ENCODE results near the gene KAT2B. TPM values are rescaled to one million over a fixed set of nuclear protein-coding genes. Genes with fewer than 3 reads are reported as not detected.

Gene KAT2B
- polyA plus RNA-seq (2013, experiment 1 of 2), result 6.0 TPM
- polyA plus RNA-seq (2013, experiment 2 of 2), result 5.4 TPM

DNA sequence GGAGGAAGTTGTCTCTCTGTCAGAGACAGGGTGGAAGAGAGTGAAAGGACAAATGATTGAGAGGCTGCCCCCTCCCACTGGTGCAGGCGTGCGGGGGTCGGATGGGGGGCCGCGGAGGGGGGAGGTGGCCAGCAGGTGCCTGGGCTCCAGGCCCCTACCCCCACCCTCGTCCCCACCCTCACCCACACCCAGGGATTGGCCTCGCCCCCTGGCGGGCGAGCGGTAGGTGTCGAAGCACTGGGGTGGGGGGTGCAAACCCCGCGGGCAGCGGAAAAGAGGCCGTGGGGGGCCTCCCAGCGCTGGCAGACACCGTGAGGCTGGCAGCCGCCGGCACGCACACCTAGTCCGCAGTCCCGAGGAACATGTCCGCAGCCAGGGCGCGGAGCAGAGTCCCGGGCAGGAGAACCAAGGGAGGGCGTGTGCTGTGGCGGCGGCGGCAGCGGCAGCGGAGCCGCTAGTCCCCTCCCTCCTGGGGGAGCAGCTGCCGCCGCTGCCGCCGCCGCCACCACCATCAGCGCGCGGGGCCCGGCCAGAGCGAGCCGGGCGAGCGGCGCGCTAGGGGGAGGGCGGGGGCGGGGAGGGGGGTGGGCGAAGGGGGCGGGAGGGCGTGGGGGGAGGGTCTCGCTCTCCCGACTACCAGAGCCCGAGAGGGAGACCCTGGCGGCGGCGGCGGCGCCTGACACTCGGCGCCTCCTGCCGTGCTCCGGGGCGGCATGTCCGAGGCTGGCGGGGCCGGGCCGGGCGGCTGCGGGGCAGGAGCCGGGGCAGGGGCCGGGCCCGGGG is at the start of gene KAT2B:
Gene KAT2B (plus strand): TSS at position 682 of the 783 bp plus-strand sequence. CDS start 32 bp downstream, at position 714.
- H3K23ac ChIP-seq (ENCODE audit: low read length in 2 of 2), result peak within 1 kb of the TSS in 1 of 2 experiments; percentile 23
- H3K18ac ChIP-seq (ENCODE audit: low read depth in 1 of 2, low read length in 2 of 2), result peak within 1 kb of the TSS; percentile 82 to 94
- DNase-seq, result peak; percentile 82
- peak within 1 kb of the TSS; percentile 80 for H2AFZ ChIP-seq (ENCODE audit: low read depth, low read length)
- peak within 1 kb of the TSS; percentile 64 for H2BK120ac ChIP-seq (ENCODE audit: low read depth, low read length)
- no peaks in the 10 kb centered on the region for H3K27me3 ChIP-seq (ENCODE audit: control insufficient read depth in 1 of 2, insufficient read depth in 1 of 2, low read length in 2 of 2)
- no peak within 1 kb of the TSS for H3K14ac ChIP-seq (ENCODE audit: low read length in 2 of 2)
- H3K27ac ChIP-seq (ENCODE audit: low read length, poor library complexity, severe bottlenecking), result peak within 1 kb of the TSS; percentile 62
- peak within 1 kb of the TSS; percentile 90 for H3K4me3 ChIP-seq (ENCODE audit: insufficient read depth in 1 of 2, low read depth in 1 of 2, low read length in 2 of 2)
- H2BK5ac ChIP-seq (ENCODE audit: low read depth, low read length, poor library complexity, severe bottlenecking), result peak within 1 kb of the TSS; percentile 74
- peak within 1 kb of the TSS; percentile 99 for H3K4me2 ChIP-seq (ENCODE audit: low read length, poor library complexity, severe bottlenecking)
- H4K91ac ChIP-seq (ENCODE audit: low read length), result peak within 1 kb of the TSS; percentile 94
- H3K4ac ChIP-seq (ENCODE audit: low read depth in 1 of 2, low read length in 2 of 2), result peak within 1 kb of the TSS; percentile 47 to 61
- H2BK12ac ChIP-seq (ENCODE audit: low read length in 2 of 2), result peak within 1 kb of the TSS in 1 of 2 experiments; percentile 93
- H4K8ac ChIP-seq (ENCODE audit: low read length), result peak within 1 kb of the TSS; percentile 60
- H3K9ac ChIP-seq (ENCODE audit: low read length), result peak within 1 kb of the TSS; percentile 80
- no peaks in the 10 kb centered on the region for H3K36me3 ChIP-seq (ENCODE audit: control insufficient read depth in 1 of 2, insufficient read depth in 2 of 2, low read depth in 1 of 2, low read length in 2 of 2)
- WGBS, result 3% methylated on average over 12 of the region's 75 CpGs
- H2AK5ac ChIP-seq (ENCODE audit: low read length, severe bottlenecking), result no peak within 1 kb of the TSS
- H2BK15ac ChIP-seq (ENCODE audit: low read depth, poor library complexity, severe bottlenecking), result peak within 1 kb of the TSS; percentile 80
- H3K4me1 ChIP-seq (ENCODE audit: control insufficient read depth, insufficient read depth, low read depth, low read length), result peaks cover 10% of the 10 kb centered on the region
- H3K9me3 ChIP-seq (ENCODE audit: control insufficient read depth, low read length), result no peaks in the 10 kb centered on the region
- peaks cover 15% of the 10 kb centered on the region for H3K79me1 ChIP-seq (replicated peaks; ENCODE audit: low read length, poor library complexity, severe bottlenecking)

- no peaks in the 10 kb centered on the region for H3K27me3 ChIP-seq (ENCODE audit: control insufficient read depth in 1 of 2, insufficient read depth in 1 of 2, low read length in 2 of 2)
- H3K23ac ChIP-seq (ENCODE audit: low read length in 2 of 2), result no peak overlapping the region
- H3K27ac ChIP-seq (ENCODE audit: low read length, poor library complexity, severe bottlenecking), result no peak overlapping the region
- H3K79me1 ChIP-seq (replicated peaks; ENCODE audit: low read length, poor library complexity, severe bottlenecking), result no peaks in the 10 kb centered on the region
- 79% methylated on average over 2 of the region's 2 CpGs for WGBS
- H3K4me3 ChIP-seq (ENCODE audit: insufficient read depth in 1 of 2, low read depth in 1 of 2, low read length in 2 of 2), result no peak overlapping the region
- no peak overlapping the region for H3K14ac ChIP-seq (ENCODE audit: low read length in 2 of 2)
- no peak overlapping the region for H3K18ac ChIP-seq (ENCODE audit: low read depth in 1 of 2, low read length in 2 of 2)
- H4K91ac ChIP-seq (ENCODE audit: low read length), result no peak overlapping the region
- DNase-seq, result no peak
- no peak overlapping the region for H2BK15ac ChIP-seq (ENCODE audit: low read depth, poor library complexity, severe bottlenecking)
- H2BK5ac ChIP-seq (ENCODE audit: low read depth, low read length, poor library complexity, severe bottlenecking), result no peak overlapping the region
- H2BK120ac ChIP-seq (ENCODE audit: low read depth, low read length), result no peak overlapping the region
- H2BK12ac ChIP-seq (ENCODE audit: low read length in 2 of 2), result no peak overlapping the region
- H3K4ac ChIP-seq (ENCODE audit: low read depth in 1 of 2, low read length in 2 of 2), result no peak overlapping the region
- H3K36me3 ChIP-seq (ENCODE audit: control insufficient read depth in 1 of 2, insufficient read depth in 2 of 2, low read depth in 1 of 2, low read length in 2 of 2), result no peaks in the 10 kb centered on the region
- H4K8ac ChIP-seq (ENCODE audit: low read length), result no peak overlapping the region
- no peaks in the 10 kb centered on the region for H3K4me1 ChIP-seq (ENCODE audit: control insufficient read depth, insufficient read depth, low read depth, low read length)
- no peak overlapping the region for H2AK5ac ChIP-seq (ENCODE audit: low read length, severe bottlenecking)
- H3K9me3 ChIP-seq (ENCODE audit: control insufficient read depth, low read length), result no peaks in the 10 kb centered on the region
- H2AFZ ChIP-seq (ENCODE audit: low read depth, low read length), result no peak overlapping the region
- no peak overlapping the region for H3K9ac ChIP-seq (ENCODE audit: low read length)
- no peak overlapping the region for H3K4me2 ChIP-seq (ENCODE audit: low read length, poor library complexity, severe bottlenecking)
Observed at GRCh38 chr3:19994796-19995195, 45.5 kb upstream of the KAT2B start.

DNA sequence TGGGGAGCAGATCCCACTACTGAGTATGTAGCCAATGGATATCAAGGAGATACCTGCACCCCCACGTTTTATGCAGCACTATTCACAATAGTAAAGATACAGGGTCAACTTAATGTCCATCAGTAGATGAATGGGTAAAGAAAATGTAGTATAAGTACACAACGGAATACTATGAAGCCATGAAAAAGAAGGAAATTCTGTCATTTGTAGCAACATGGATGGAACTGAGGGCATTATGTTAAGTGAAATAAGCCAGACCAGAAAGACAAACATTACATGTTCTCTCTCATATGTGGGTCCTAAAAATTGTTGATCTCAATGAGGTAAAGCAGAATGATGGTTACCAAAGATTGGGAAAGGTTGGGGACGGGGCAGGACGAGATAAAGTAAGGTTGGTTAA is 42.7 kb upstream of the KAT2B start:
- Histone ChIP-seq H3K14ac (ENCODE audit: low read length in 2 of 2) (no peak overlapping the region), H2BK120ac (ENCODE audit: low read depth, low read length) (no peak overlapping the region), H2AK5ac (ENCODE audit: low read length, severe bottlenecking) (no peak overlapping the region), H3K4me1 (ENCODE audit: control insufficient read depth, insufficient read depth, low read depth, low read length) (no peaks in the 10 kb centered on the region), H3K4me3 (ENCODE audit: insufficient read depth in 1 of 2, low read depth in 1 of 2, low read length in 2 of 2) (no peak overlapping the region), H3K27ac (ENCODE audit: low read length, poor library complexity, severe bottlenecking) (no peak overlapping the region), H3K79me1 (replicated peaks; ENCODE audit: low read length, poor library complexity, severe bottlenecking) (no peaks in the 10 kb centered on the region), H2AFZ (ENCODE audit: low read depth, low read length) (no peak overlapping the region), H4K8ac (ENCODE audit: low read length) (no peak overlapping the region), H3K27me3 (ENCODE audit: control insufficient read depth in 1 of 2, insufficient read depth in 1 of 2, low read length in 2 of 2) (no peaks in the 10 kb centered on the region), H3K18ac (ENCODE audit: low read depth in 1 of 2, low read length in 2 of 2) (no peak overlapping the region), H2BK12ac (ENCODE audit: low read length in 2 of 2) (no peak overlapping the region), H4K91ac (ENCODE audit: low read length) (no peak overlapping the region), H2BK15ac (ENCODE audit: low read depth, poor library complexity, severe bottlenecking) (no peak overlapping the region), H2BK5ac (ENCODE audit: low read depth, low read length, poor library complexity, severe bottlenecking) (no peak overlapping the region), H3K4me2 (ENCODE audit: low read length, poor library complexity, severe bottlenecking) (no peak overlapping the region), H3K36me3 (ENCODE audit: control insufficient read depth in 1 of 2, insufficient read depth in 2 of 2, low read depth in 1 of 2, low read length in 2 of 2) (no peaks in the 10 kb centered on the region), H3K9ac (ENCODE audit: low read length) (no peak overlapping the region), H3K23ac (ENCODE audit: low read length in 2 of 2) (no peak overlapping the region), H3K9me3 (ENCODE audit: control insufficient read depth, low read length) (no peaks in the 10 kb centered on the region), H3K4ac (ENCODE audit: low read depth in 1 of 2, low read length in 2 of 2) (no peak overlapping the region)
- WGBS, result 96% methylated on average over 3 of the region's 4 CpGs
- no peak for DNase-seq

- no peaks in the 10 kb centered on the region for H3K27me3 ChIP-seq (ENCODE audit: control insufficient read depth in 1 of 2, insufficient read depth in 1 of 2, low read length in 2 of 2)
- no peak overlapping the region for H3K4me3 ChIP-seq (ENCODE audit: insufficient read depth in 1 of 2, low read depth in 1 of 2, low read length in 2 of 2)
- H3K23ac ChIP-seq (ENCODE audit: low read length in 2 of 2), result no peak overlapping the region
- no peak overlapping the region for H2BK15ac ChIP-seq (ENCODE audit: low read depth, poor library complexity, severe bottlenecking)
- H2BK5ac ChIP-seq (ENCODE audit: low read depth, low read length, poor library complexity, severe bottlenecking), result no peak overlapping the region
- H2BK12ac ChIP-seq (ENCODE audit: low read length in 2 of 2), result no peak overlapping the region
- H3K4me2 ChIP-seq (ENCODE audit: low read length, poor library complexity, severe bottlenecking), result no peak overlapping the region
- no peak for DNase-seq
- H2AK5ac ChIP-seq (ENCODE audit: low read length, severe bottlenecking), result no peak overlapping the region
- no peaks in the 10 kb centered on the region for H3K36me3 ChIP-seq (ENCODE audit: control insufficient read depth in 1 of 2, insufficient read depth in 2 of 2, low read depth in 1 of 2, low read length in 2 of 2)
- H3K79me1 ChIP-seq (replicated peaks; ENCODE audit: low read length, poor library complexity, severe bottlenecking), result no peaks in the 10 kb centered on the region
- no peak overlapping the region for H4K91ac ChIP-seq (ENCODE audit: low read length)
- no peak overlapping the region for H3K4ac ChIP-seq (ENCODE audit: low read depth in 1 of 2, low read length in 2 of 2)
- H3K4me1 ChIP-seq (ENCODE audit: control insufficient read depth, insufficient read depth, low read depth, low read length), result no peaks in the 10 kb centered on the region
- no peaks in the 10 kb centered on the region for H3K9me3 ChIP-seq (ENCODE audit: control insufficient read depth, low read length)
- no peak overlapping the region for H3K18ac ChIP-seq (ENCODE audit: low read depth in 1 of 2, low read length in 2 of 2)
- H4K8ac ChIP-seq (ENCODE audit: low read length), result no peak overlapping the region
- no peak overlapping the region for H3K9ac ChIP-seq (ENCODE audit: low read length)
- H3K27ac ChIP-seq (ENCODE audit: low read length, poor library complexity, severe bottlenecking), result no peak overlapping the region
- WGBS, result 92% methylated on average over 2 of the region's 3 CpGs
- no peak overlapping the region for H2AFZ ChIP-seq (ENCODE audit: low read depth, low read length)
- H3K14ac ChIP-seq (ENCODE audit: low read length in 2 of 2), result no peak overlapping the region
- H2BK120ac ChIP-seq (ENCODE audit: low read depth, low read length), result no peak overlapping the region
Observed at GRCh38 chr3:20001932-20002331, 38.3 kb upstream of the KAT2B start.
